Gastroesophageal sphincter (tissue), 4 donors: Measurements from ENCODE around the gene SNX14. TPM values are rescaled to one million over a fixed set of nuclear protein-coding genes. Genes with fewer than 3 reads are reported as not detected.

ENCODE experiments used
- ATAC-seq: fragments of 150-250 bp; one replicate; pipeline ENCODE4 v1.9.1; 2016; ENCODE audit warnings: mild to moderate bottlenecking, moderate library complexity
- H3K27ac ChIP-seq, 4 donors: fragments of 200-600 bp; sonication (generic) in 3 of 4; 1 replicate in 3 of 4; 2 replicates in 1 of 4; pipeline ENCODE4 v1.5.1; 2016 to 2019
- H3K27me3 ChIP-seq: fragments of 200-600 bp; sonication (generic); one replicate; pipeline ENCODE4 v1.5.1; 2019
- H3K36me3 ChIP-seq, 2 donors: fragments of 200-600 bp; sonication (generic); one replicate each; pipeline ENCODE4 v1.5.1; 2019; ENCODE audit warnings: control low read depth in 1 of 2
- H3K4me1 ChIP-seq, 3 donors: fragments of 200-600 bp; sonication (generic); 1 replicate in 2 of 3; 2 replicates in 1 of 3; pipeline ENCODE4 v1.5.1; 2016 to 2019; ENCODE audit warnings: control low read depth in 2 of 3
- H3K4me3 ChIP-seq, 2 donors: fragments of 200-600 bp; sonication (generic); one replicate each; pipeline ENCODE4 v1.5.1; 2019; ENCODE audit warnings: mild to moderate bottlenecking in 1 of 2, moderate library complexity in 1 of 2
- H3K9me3 ChIP-seq, 3 donors: fragments of 200-600 bp; sonication (generic); one replicate each; pipeline ENCODE4 v1.5.1; 2017 to 2019; ENCODE audit warnings: control low read depth in 2 of 3
- CTCF ChIP-seq, 4 experiments: fragments of 200-600 bp in 2 of 4; fragments of 450-650 bp in 2 of 4; sonication (generic) in 1 of 4; IDR thresholded peaks; one replicate each; pipeline ENCODE4 v1.5.1; 2017 to 2019; ENCODE audit warnings: antibody characterized with exemption in 4 of 4, mild to moderate bottlenecking in 2 of 4, moderate library complexity in 2 of 4
- EP300 ChIP-seq: sonication (generic); formaldehyde crosslinking; IDR thresholded peaks from one replicate; pipeline ENCODE4 v1.6.1; 2017; ENCODE audit warnings: antibody characterized with exemption, mild to moderate bottlenecking
- POLR2A ChIP-seq, 2 donors: fragments of 450-650 bp; IDR thresholded peaks; one replicate each; pipeline ENCODE4 v1.6.1; 2017; ENCODE audit warnings: antibody characterized with exemption in 2 of 2, mild to moderate bottlenecking in 2 of 2, moderate library complexity in 1 of 2
- POLR2AphosphoS5 ChIP-seq: sonication (generic); formaldehyde crosslinking; IDR thresholded peaks from one replicate; pipeline ENCODE4 v1.6.1; 2017; ENCODE audit warnings: antibody characterized with exemption
- WGBS, 2 donors: methylation state at CpG; one replicate each; pipeline ENCODE4 v1.1.5; 2018; ENCODE audit warnings: low coverage in 1 of 2; 5-methylcytosine and 5-hydroxymethylcytosine counted together
- total RNA-seq, 4 donors: library from RNA; depleted of rRNA; stranded (reverse); fragments of >200 nt; gene quantifications; one replicate each; pipeline ENCODE4 v1.1.0, GENCODE V29; 2016

SNX14 gene
- total RNA-seq, 4 donors from 2014 or later: 28.7 to 105 (median 48.8) TPM

- TF ChIP-seq POLR2A (IDR thresholded peaks at IDR 0.05) (no peak), CTCF (IDR thresholded peaks at IDR 0.05) (no peak), POLR2AphosphoS5 (no peak), EP300 (no peak)
- 87 to 100% methylated on average over 3 of the region's 3 CpGs for WGBS, 2 donors
Measured at GRCh38 chr6:85561750-85562357, 31.8 kb downstream of the SNX14 start.

DNA sequence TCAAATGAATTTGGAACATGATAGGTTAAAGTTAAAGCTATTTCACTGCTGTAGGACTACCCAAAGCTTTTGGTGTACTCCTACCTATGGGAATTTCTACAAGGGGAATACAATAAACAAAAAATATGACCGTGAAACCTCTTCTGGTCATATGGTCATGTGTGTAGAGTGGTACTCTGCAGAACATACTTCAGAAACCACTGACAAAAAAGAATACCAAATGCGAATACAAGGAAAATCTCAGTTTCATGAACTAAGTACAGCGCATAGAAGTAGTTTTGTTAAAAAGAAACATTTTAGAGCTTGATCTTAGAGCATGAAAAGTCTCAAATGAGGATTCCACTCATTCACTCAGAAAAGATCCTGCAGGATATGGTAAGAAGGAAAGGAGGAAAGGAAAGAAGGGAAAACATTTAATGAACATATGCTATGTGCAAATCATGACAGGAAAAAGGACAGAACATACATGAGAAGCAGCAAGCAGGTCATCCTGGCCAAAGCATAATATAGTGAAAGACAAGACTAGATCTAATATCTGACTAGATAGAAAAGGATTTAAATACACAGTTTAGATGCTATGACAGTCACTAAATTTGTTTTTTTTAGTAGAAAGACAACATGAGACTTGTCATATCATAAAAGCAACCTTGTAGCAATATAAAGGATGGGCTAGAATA lies 36.5 kb downstream of the SNX14 start:
- WGBS, 2 donors: 88 to 89% methylated on average over 1 to 3 of the region's 3 CpGs
- TF ChIP-seq POLR2A (IDR thresholded peaks at IDR 0.05) (no peak), POLR2AphosphoS5 (no peak), CTCF (IDR thresholded peaks at IDR 0.05) (no peak), EP300 (no peak)
- no peaks in the 10 kb centered on the region for H3K27me3 ChIP-seq
- no peaks in the 10 kb centered on the region for H3K9me3 ChIP-seq
- no peak overlapping the region for H3K27ac ChIP-seq
- no peak for ATAC-seq
- no peak overlapping the region for H3K4me3 ChIP-seq
- H3K4me1 ChIP-seq: no peaks in the 10 kb centered on the region
- peaks cover 0 to 65% of the 10 kb centered on the region in 2 donors for H3K36me3 ChIP-seq

More at GRCh38 chr6:85561750-85562357, 31.8 kb downstream of the SNX14 start:
- H3K27ac ChIP-seq: no peak overlapping the region
- no peaks in the 10 kb centered on the region for H3K9me3 ChIP-seq
- no peak for ATAC-seq
- no peaks in the 10 kb centered on the region for H3K27me3 ChIP-seq
- no peak overlapping the region for H3K4me3 ChIP-seq
- H3K4me1 ChIP-seq: no peaks in the 10 kb centered on the region
- H3K36me3 ChIP-seq: peaks cover 0 to 53% of the 10 kb centered on the region in 2 donors

DNA sequence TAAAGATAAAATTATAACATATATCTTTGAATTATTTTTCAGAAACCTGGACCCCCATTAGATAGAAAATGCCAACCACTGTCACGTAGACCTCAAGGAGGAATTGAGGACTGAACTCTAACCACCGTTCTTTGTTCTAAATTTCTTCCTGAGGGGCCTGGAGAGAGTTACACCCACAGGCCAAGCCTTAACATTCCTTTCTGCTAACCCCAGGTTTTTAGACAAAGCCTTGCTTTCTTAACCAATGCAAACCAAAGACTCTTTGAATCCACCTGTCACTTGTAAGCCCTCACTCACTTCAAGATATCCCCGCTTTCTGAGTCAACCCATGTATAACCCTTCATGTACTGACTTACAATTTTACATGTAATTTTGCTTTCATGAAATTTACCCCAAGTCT lies 41.0 kb downstream of the SNX14 start:
- 96 to 100% methylated on average over 3 of the region's 3 CpGs for WGBS, 2 donors
- ATAC-seq: no peak
- TF ChIP-seq POLR2A (IDR thresholded peaks at IDR 0.05): no peak
- TF ChIP-seq POLR2AphosphoS5: no peak
- TF ChIP-seq CTCF (IDR thresholded peaks at IDR 0.05): no peak
- TF ChIP-seq EP300: no peak

GRCh38 chr6:85551264-85551663 lies 42.4 kb downstream of the SNX14 start:
- 60 to 63% methylated on average over 1 of the region's 1 CpG for WGBS, 2 donors
- no peak for ATAC-seq
- no peak overlapping the region for H3K27ac ChIP-seq
- no peaks in the 10 kb centered on the region for H3K9me3 ChIP-seq
- H3K4me3 ChIP-seq: no peak overlapping the region
- peaks cover 0 to 69% of the 10 kb centered on the region in 2 donors for H3K36me3 ChIP-seq
- no peaks in the 10 kb centered on the region for H3K4me1 ChIP-seq
- TF ChIP-seq EP300: no peak
- no peak for TF ChIP-seq POLR2A (IDR thresholded peaks at IDR 0.05)
- no peak for TF ChIP-seq POLR2AphosphoS5
- TF ChIP-seq CTCF (IDR thresholded peaks at IDR 0.05): no peak
- no peaks in the 10 kb centered on the region for H3K27me3 ChIP-seq

More for the DNA sequence above, 41.0 kb downstream of the SNX14 start:
- H3K27me3 ChIP-seq: no peaks in the 10 kb centered on the region
- no peaks in the 10 kb centered on the region for H3K4me1 ChIP-seq
- no peak overlapping the region for H3K27ac ChIP-seq
- H3K36me3 ChIP-seq: peaks cover 0 to 68% of the 10 kb centered on the region in 2 donors
- no peak overlapping the region for H3K4me3 ChIP-seq
- H3K9me3 ChIP-seq: no peaks in the 10 kb centered on the region

DNA sequence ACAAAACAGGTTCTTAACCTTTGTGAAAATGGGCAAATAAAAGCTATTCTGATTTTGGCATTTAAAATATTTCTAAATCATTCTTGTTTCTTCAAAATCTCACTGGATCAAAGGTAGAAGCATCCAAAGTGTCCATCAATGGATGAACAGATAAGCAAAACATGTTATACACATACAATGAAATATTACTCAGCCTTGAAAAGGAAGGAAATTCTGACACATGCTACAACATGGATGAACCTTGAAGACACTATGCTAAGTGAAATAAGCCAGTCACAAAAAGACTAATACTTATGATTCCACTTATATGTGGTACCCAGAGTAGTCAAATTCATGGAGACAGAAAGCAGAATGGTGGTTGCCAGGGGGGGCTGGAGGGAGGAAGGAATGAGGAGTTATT lies 45.9 kb downstream of the SNX14 start:
- no peak for TF ChIP-seq POLR2A (IDR thresholded peaks at IDR 0.05)
- Histone ChIP-seq H3K4me1 (no peaks in the 10 kb centered on the region), H3K36me3 (peaks cover 3 to 72% of the 10 kb centered on the region in 2 donors), H3K4me3 (no peak overlapping the region), H3K9me3 (no peaks in the 10 kb centered on the region), H3K27me3 (no peaks in the 10 kb centered on the region), H3K27ac (no peak overlapping the region)
- no peak for ATAC-seq
